GM12878 (cell line): ENCODE data around the gene GUCY1A1. TPM values are rescaled to one million over a fixed set of nuclear protein-coding genes. Genes with fewer than 3 reads are reported as not detected.
A peak's percentile ranks its signal among the peaks of the same experiment; 100 is the strongest.

Source experiments
- BCL3 ChIP-seq: IDR thresholded peaks from 2 replicates; pipeline ENCODE4 v1.6.1; 2011; ENCODE audit warnings: borderline replicate concordance, low read depth, mild to moderate bottlenecking, moderate library complexity, low read length; ENCODE audit not compliant: insufficient read depth, poor library complexity, severe bottlenecking
- BCLAF1 ChIP-seq: fragments of 450-650 bp; IDR thresholded peaks from 2 replicates; pipeline ENCODE4 v1.6.1; 2017; ENCODE audit warnings: antibody characterized with exemption, mild to moderate bottlenecking, moderate library complexity
- KAT2A ChIP-seq: conservative IDR thresholded peaks from 2 replicates; pipeline ENCODE4 v1.6.1; 2011; ENCODE audit warnings: low read depth, low read length; ENCODE audit not compliant: control insufficient read depth
- NBN ChIP-seq: fragments of 450-650 bp; IDR thresholded peaks from 2 replicates; pipeline ENCODE4 v1.6.1; 2016
- NFYB ChIP-seq: IDR thresholded peaks from 2 replicates; pipeline ENCODE4 v1.6.1; 2011; ENCODE audit warnings: low read depth, mild to moderate bottlenecking, low read length, improper control_type of control experiment, moderate library complexity; ENCODE audit not compliant: insufficient read depth
- REST ChIP-seq: IDR thresholded peaks from 2 replicates; pipeline ENCODE4 v1.6.1; 2012; ENCODE audit warnings: mild to moderate bottlenecking, low read depth, low read length
- ZNF687 ChIP-seq: fragments of 450-650 bp; IDR thresholded peaks from 2 replicates; pipeline ENCODE4 v1.6.1; 2017; ENCODE audit warnings: mild to moderate bottlenecking, moderate library complexity
- polyA plus RNA-seq, 11 experiments: library from polyadenylated mRNA; depleted of rRNA in 4 of 11; unstranded in 6 of 11; stranded (reverse) in 5 of 11; fragments of >200 nt; fragmentation: Nextera tagmentation in 4 of 11; fragmentation: Illumina TruSeq in 1 of 11; extraction: Ambion mirVana in 4 of 11; extraction: Trizol in 1 of 11; gene quantifications; 1 replicate in 1 of 11; 2 replicates in 10 of 11; pipeline versions ENCODE4 v1.2.1 to v1.2.3, GENCODE V29; 2011 to 2016; ENCODE audit warnings: inconsistent platforms in 2 of 11, missing spikeins in 2 of 11, low read depth in 1 of 11
- total RNA-seq, 4 experiments: library from RNA; depleted of rRNA in 3 of 4; stranded (reverse); fragments of >200 nt in 3 of 4; fragmentation: Illumina TruSeq in 1 of 4; extraction: Trizol in 1 of 4; gene quantifications; 2 replicates each; pipeline versions ENCODE4 v1.2.1 to v1.2.3, GENCODE V29; 2013 to 2021

The GUCY1A1 gene
- total and polyA plus RNA-seq, 10 of the 15 experiments (the other 5 are each of a cell fraction or from before 2014, with no cell fraction given): 0.44 to 22.6 (median 0.55) TPM

- TF ChIP-seq BCL3: peak; percentile 85
- TF ChIP-seq REST: no peak
- TF ChIP-seq BCLAF1: no peak
- TF ChIP-seq KAT2A: no peak
- no peak for TF ChIP-seq NFYB
- TF ChIP-seq NBN: no peak
- peak; percentile 45; the same call in 1 of the 2 replicates for TF ChIP-seq ZNF687
Measured at GRCh38 chr4:155759372-155760252, 93.0 kb downstream of the GUCY1A1 start (continued).
